LoVo (cell line): ENCODE results near the gene KRT6B.
"Not testable (repeated sequence)": the region's sequence is repeated elsewhere in the genome, so short reads cannot be mapped to it uniquely, and the experiment has no call there.

ENCODE experiments used
- DNase-seq: peaks from one replicate; pipeline ENCODE4 v3.0.0-alpha.2; 2016; ENCODE audit warnings: low spot score

Gene KRT6B

GRCh38 chr12:52452101-52452500 is at the start of gene KRT6B:
Gene KRT6B (minus strand): TSS chr12:52452146. CDS start chr12:52452078, 68 bp downstream.
- no peak for DNase-seq

GRCh38 chr12:52501490-52501889 is 49.5 kb upstream of the KRT6B start:
- no peak for DNase-seq

- DNase-seq, result not testable (repeated sequence)
Measured at GRCh38 chr12:52500574-52500973, 48.6 kb upstream of the KRT6B start.

DNA sequence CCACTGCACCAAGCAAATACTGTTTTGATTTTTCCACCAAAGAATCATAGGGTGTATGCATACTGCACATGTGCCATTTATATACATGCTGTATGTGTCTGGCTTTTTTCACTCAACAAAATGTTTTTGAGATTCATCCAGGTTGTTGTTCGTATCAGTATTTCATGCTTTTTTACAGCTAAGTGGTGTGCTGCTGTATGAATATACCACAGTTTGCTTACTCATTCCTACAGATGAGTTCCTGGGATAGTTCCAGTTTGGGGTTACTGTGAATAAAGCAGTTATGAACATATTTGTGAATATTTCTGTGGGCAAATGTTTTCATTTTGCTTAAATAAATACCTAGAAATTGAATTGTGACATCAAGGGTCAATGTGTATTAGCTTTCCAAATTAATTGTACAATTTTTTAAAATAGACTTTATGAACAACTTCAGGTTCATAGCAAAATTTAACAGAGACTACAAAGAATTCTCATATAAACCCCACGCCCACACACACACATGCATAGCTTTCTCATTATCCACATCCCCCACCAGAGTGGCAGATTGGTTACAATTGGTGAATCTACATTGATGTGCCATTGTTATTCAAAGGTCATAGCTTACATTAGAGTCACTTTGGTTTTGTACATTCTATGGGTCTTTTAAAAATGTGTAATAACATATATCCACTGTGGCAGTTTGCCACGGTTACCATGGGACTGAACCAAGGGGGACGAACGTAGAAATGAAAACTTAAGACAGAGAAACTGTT is 48.0 kb upstream of the KRT6B start:
- DNase-seq, result no peak

- no peak for DNase-seq
Measured at GRCh38 chr12:52498946-52499345, 47.0 kb upstream of the KRT6B start.

DNA sequence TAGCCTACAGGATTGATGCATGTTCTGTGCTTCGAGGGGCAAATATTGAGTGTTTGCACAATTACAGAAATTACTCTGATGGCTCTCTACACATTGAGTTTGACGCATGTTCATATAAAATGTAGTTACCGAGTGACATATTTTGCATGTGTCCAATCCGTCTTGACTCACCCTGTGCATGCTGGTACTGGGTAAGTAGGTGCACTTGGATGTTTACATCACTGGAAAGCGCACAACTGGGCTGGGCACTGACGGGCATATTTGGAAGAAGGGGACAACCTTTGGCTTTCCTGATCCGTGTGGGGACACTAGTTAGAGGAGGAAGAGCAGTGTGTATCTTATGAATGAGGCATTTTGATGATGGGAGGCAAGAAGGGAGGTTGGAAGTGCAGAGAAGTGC is 46.0 kb upstream of the KRT6B start:
- DNase-seq, result no peak

- peak; percentile 72 for DNase-seq
Measured at GRCh38 chr12:52496590-52497071, 44.7 kb upstream of the KRT6B start.

DNA sequence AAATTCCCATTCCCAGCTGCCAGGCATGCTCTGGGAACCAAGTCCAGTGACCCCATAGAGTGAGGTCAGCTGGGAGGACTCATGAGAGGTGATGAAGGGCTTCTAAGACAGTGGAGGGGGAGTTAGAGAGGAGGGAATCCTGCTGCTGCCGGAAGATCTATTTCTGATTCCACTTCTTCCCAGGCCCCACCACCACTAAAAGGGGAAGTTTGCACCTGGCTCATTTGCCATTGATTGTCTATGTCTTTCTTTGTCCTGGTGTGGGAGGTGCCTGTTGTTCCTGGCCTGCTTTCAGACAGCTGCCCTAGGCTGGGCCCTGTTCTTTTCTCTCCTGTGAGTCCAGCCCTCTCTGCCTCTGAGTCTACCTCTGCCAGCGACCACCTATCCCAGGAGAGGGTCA is 44.1 kb upstream of the KRT6B start:
- DNase-seq, result no peak

- peak; percentile 37 for DNase-seq
Measured at GRCh38 chr12:52495389-52495788, 43.4 kb upstream of the KRT6B start.

GRCh38 chr12:52494518-52494917 is 42.6 kb upstream of the KRT6B start:
- peak; percentile 17 for DNase-seq

GRCh38 chr12:52494100-52494499 is 42.2 kb upstream of the KRT6B start:
- DNase-seq, result no peak

GRCh38 chr12:52493172-52493571 is 41.2 kb upstream of the KRT6B start, which contains the start of gene KRT6A:
Gene KRT6A (minus strand): TSS chr12:52493257. CDS start chr12:52493188, 69 bp downstream.
- DNase-seq, result no peak

- not testable (repeated sequence) for DNase-seq
Measured at GRCh38 chr12:52492405-52492804, 40.5 kb upstream of the KRT6B start.

DNA sequence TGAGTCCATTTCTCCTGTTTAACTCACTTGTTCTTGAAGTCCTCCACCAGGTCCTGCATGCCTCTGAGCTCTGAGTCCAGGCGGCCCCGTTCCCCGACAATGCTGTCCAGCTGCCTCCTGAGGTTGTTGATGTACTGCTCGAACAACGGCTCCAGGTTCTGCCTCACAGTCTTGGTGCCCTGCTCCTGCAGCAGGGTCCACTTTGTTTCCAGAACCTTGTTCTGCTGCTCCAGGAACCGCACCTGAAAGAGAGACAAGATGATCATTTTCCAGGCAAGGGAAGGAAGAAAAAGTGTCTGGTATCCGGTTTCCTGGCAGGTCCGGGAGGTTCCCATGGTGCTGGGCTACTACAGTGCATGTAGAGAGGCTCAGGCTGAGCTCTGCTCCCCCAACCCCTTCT is 39.5 kb upstream of the KRT6B start:
- DNase-seq, result not testable (repeated sequence)

GRCh38 chr12:52488736-52489135 is 36.8 kb upstream of the KRT6B start:
- DNase-seq, result no peak

- DNase-seq, result not testable (repeated sequence)
Measured at GRCh38 chr12:52487744-52488443, 35.9 kb upstream of the KRT6B start.

DNA sequence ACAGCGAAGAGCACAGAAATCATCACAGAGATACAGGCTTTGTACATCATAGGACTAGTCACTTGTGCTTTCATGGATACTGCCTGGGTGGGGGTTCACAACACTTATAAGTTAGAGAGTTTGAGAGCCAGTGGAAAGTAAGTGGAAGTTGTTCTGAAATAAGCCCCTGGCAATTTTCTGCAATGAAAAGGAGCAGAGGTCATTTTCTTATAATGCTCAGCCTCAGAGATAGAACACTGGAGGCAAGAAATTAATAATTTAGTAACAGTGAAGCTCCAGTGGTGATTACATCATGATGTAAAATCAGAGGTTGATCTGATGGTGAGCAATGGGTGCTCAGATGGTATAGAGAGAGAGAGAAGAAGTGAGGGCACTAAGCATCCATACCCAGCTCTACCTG is 35.3 kb upstream of the KRT6B start:
- no peak for DNase-seq

DNA sequence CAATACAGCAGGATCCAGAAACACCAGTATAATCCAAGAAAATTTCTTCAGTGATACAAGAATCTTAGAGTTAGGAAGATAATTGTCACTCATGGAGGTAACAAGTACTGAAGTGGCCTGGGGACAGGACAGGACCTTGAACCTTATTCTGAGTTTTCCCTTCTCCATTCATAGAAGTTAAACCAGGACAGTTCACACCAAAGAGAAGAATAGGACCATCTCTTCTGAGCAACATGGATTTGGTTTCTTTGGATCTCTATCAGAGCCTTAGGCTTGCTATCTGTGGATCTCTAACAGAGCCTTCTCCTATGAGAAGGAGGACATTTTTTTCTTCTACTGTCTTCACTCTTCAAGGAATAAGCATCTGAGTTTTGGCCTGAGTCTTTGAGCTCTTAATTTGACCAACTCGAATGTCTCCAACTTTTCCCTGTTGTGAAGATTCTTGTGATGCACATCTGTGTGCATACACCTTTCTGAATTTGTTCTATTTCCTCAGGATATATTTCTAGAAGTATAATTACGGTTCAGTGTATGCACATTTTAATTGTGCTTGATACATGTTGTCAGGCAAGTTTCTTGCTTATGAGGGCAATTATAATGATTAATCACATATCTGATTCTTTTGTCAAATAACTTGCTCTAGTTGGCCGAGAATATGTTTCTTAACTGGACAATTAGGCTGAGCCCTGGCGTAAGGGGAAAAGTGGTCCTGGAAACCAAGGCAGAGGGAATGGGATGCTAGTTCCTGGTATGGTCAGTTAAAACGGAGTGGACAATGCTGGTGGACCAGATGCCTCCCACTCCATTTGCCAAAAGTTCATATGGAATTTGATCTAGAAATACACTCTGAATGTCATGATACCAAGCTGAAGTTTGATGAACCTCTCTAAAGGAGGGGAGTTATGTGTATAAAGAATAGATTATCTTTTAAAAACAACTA is 34.5 kb upstream of the KRT6B start:
- DNase-seq, result no peak

DNA sequence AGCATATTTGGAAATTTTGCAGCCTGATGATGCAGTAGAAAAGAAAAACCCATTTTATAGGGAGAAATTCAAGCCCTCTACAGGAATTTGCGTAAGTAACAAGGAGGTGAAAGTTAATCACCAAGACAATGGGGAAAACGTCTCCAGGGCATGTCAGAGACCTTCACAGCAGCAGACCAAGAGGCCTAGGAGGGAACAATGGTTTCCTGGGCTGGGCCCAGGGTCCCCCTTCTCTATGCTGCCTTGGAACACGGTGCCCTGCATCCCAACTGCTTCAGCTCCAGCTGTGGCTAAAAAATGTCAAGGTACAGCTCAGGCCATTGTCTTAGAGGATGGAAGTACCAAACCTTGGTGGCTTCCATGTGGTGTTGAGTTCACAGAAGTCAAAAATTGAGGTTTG is 28.1 kb upstream of the KRT6B start:
- DNase-seq, result no peak

- DNase-seq, result no peak
Measured at GRCh38 chr12:52477651-52478050, 25.7 kb upstream of the KRT6B start.

GRCh38 chr12:52474212-52474611 is 22.3 kb upstream of the KRT6B start:
- DNase-seq, result no peak

GRCh38 chr12:52473768-52474167 is 21.8 kb upstream of the KRT6B start, which contains the start of gene KRT6C:
Gene KRT6C (minus strand): TSS chr12:52473805. CDS start chr12:52473737, 68 bp downstream.
- no peak for DNase-seq
